ENCODE results near the gene ZNF334.

Gene ZNF334

DNA sequence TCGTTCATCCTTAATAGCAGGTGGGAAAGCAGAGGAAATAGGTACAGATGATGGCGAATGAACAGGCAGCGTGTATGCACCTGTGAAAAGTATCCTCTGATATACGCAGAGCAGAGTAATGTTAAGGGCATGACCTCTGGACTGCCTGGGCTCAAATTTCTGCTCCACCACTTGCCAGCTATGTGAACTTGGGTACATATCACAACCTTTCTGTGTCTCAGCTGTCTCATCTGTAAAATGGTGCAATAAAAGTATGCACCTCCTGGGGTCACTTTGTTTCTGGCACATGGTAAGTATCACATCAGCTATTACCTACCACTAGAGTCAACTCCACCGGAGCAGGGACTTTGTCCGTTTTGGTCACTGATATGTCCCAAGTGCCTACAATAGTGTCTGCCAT is 34.6 kb upstream of the ZNF334 start:
- no peak for TF ChIP-seq CTCF (IDR thresholded peaks at IDR 0.05)
- Histone ChIP-seq H3K4me1 (ENCODE audit: control insufficient read depth in 1 of 2, insufficient read depth in 1 of 2, low read depth in 1 of 2, low read length in 1 of 2) (peaks cover 31 to 37% of the 10 kb centered on the region in 2 experiments), H3K4me3 (ENCODE audit: low read depth in 1 of 2, low read length in 1 of 2) (no peak overlapping the region), H3K9me3 (no peaks in the 10 kb centered on the region), H3K27me3 (peaks cover 18% of the 10 kb centered on the region), H3K27ac (no peak overlapping the region), H3K36me3 (no peaks in the 10 kb centered on the region)

- H3K36me3 ChIP-seq = no peaks in the 10 kb centered on the region
- TF ChIP-seq CTCF (IDR thresholded peaks at IDR 0.05) = no peak
- no peaks in the 10 kb centered on the region for H3K9me3 ChIP-seq
- no peak overlapping the region for H3K4me3 ChIP-seq (ENCODE audit: low read depth in 1 of 2, low read length in 1 of 2)
- no peak overlapping the region for H3K27ac ChIP-seq
- H3K27me3 ChIP-seq = peaks cover 18% of the 10 kb centered on the region
- H3K4me1 ChIP-seq (ENCODE audit: control insufficient read depth in 1 of 2, insufficient read depth in 1 of 2, low read depth in 1 of 2, low read length in 1 of 2) = peaks cover 33 to 37% of the 10 kb centered on the region in 2 experiments
These were observed 33.6 kb upstream of the ZNF334 start for GRCh38 chr20:46546936-46547335.

DNA sequence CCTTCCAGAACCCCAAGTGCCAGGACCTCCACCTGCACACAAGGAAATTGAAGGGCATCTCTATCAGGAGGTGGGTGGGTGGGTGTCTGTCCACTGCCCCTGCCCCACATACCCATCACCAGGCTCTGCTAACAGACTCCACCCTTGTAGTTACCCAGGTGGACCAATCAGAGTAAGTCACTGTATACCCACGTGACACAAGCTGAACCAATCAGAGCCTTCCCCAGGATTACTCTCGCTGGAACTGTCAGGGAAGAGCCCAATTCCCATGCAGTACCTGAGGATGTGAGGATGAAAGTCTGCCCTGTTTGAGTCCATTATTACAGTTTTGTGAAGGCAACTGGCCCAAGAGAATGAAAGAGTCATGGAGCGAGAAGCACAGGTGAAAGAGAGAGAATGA is 32.9 kb upstream of the ZNF334 start:
- no peak for TF ChIP-seq CTCF (IDR thresholded peaks at IDR 0.05)
- no peak overlapping the region for H3K27ac ChIP-seq
- peaks cover 33 to 37% of the 10 kb centered on the region in 2 experiments for H3K4me1 ChIP-seq (ENCODE audit: control insufficient read depth in 1 of 2, insufficient read depth in 1 of 2, low read depth in 1 of 2, low read length in 1 of 2)
- no peak overlapping the region for H3K4me3 ChIP-seq (ENCODE audit: low read depth in 1 of 2, low read length in 1 of 2)
- H3K9me3 ChIP-seq = no peaks in the 10 kb centered on the region
- peaks cover 18% of the 10 kb centered on the region for H3K27me3 ChIP-seq
- H3K36me3 ChIP-seq = no peaks in the 10 kb centered on the region

GRCh38 chr20:46545827-46546138 is 32.4 kb upstream of the ZNF334 start:
- no peak for TF ChIP-seq CTCF (IDR thresholded peaks at IDR 0.05)
- Histone ChIP-seq H3K36me3 (no peaks in the 10 kb centered on the region), H3K4me3 (ENCODE audit: low read depth in 1 of 2, low read length in 1 of 2) (no peak overlapping the region), H3K27ac (no peak overlapping the region), H3K9me3 (no peaks in the 10 kb centered on the region), H3K27me3 (peaks cover 15% of the 10 kb centered on the region), H3K4me1 (ENCODE audit: control insufficient read depth in 1 of 2, insufficient read depth in 1 of 2, low read depth in 1 of 2, low read length in 1 of 2) (peaks cover 32 to 37% of the 10 kb centered on the region in 2 experiments)

DNA sequence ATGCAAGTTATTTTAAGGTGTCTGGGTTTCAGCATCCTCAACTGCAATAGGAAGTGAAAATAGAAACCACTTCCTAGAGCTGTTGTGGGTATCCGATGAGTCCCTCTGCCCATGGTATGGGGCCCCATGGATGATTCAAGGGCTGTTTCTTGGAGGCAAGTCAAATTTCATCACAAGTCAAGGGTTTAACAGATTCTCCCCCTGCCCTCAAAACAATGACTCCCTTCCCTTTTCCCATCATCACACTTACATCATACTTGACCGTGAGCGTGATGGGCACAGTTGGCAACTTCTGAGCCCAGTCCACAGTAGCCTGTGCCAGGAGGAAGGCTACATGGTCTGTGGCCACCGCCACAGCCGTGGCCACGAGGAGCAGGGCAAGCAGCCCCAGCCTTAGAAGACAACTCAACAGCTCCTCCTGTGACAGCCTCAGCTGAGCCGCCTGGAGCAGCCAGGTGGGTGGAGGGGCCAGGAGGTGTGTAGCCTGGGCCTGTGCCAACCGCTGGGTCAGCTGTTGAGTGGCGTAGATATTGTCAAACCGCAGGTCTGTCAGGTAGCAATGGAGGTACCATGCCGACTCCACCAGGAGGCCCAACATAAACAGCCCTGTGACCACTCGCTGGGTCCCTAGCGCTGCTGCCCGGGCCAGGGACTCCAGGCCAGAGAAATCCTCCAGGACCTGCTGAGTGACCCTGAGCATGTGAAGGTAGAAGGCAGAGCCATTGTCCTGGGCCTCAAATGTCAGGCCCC is 31.9 kb upstream of the ZNF334 start:
- no peaks in the 10 kb centered on the region for H3K36me3 ChIP-seq
- H3K27ac ChIP-seq = no peak overlapping the region
- H3K9me3 ChIP-seq = no peaks in the 10 kb centered on the region
- peaks cover 10% of the 10 kb centered on the region for H3K27me3 ChIP-seq
- no peak for TF ChIP-seq CTCF (IDR thresholded peaks at IDR 0.05)
- peaks cover 26 to 32% of the 10 kb centered on the region in 2 experiments for H3K4me1 ChIP-seq (ENCODE audit: control insufficient read depth in 1 of 2, insufficient read depth in 1 of 2, low read depth in 1 of 2, low read length in 1 of 2)
- no peak overlapping the region for H3K4me3 ChIP-seq (ENCODE audit: low read depth in 1 of 2, low read length in 1 of 2)

All from neutrophil (primary cell).